ENCODE results near the gene F10.
"Not testable (repeated sequence)": the region's sequence is repeated elsewhere in the genome, so short reads cannot be mapped to it uniquely, and the experiment has no call there.

Gene F10

DNA sequence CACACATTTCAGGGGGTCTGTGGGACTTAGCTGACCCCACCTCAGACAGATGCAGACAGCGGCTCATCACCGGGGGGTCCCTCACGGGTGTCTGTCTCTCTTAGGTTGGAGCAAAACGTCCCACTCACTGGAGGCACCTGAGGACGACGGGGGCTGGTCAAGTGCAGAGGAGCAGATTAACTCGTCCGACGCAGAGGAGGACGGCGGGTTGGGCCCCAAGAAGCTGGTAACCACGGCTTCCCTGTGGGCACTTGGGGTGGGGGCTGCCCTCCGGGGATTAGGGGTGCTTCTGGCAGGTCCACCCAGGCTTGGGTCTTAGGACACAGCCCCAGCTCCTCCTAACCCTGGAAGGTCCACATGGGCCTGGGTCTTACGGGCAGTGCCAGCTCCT is 28.2 kb upstream of the F10 start:
- no peaks in the 10 kb centered on the region for H3K9me3 ChIP-seq (ENCODE audit: control insufficient read depth, insufficient read depth, low read depth, low read length)
- peaks cover 13% of the 10 kb centered on the region for H3K4me1 ChIP-seq (ENCODE audit: control insufficient read depth, insufficient read depth, low read length)
- no peak overlapping the region for H3K27ac ChIP-seq (ENCODE audit: low read depth, low read length)
- H3K9ac ChIP-seq (ENCODE audit: low read length) = no peak overlapping the region
- no peak overlapping the region for H3K4me3 ChIP-seq (ENCODE audit: low read depth, low read length)
- no peaks in the 10 kb centered on the region for H3K36me3 ChIP-seq (ENCODE audit: control insufficient read depth, insufficient read depth, low read length)
- H3K27me3 ChIP-seq (ENCODE audit: control insufficient read depth, insufficient read depth, low read length) = no peaks in the 10 kb centered on the region

DNA sequence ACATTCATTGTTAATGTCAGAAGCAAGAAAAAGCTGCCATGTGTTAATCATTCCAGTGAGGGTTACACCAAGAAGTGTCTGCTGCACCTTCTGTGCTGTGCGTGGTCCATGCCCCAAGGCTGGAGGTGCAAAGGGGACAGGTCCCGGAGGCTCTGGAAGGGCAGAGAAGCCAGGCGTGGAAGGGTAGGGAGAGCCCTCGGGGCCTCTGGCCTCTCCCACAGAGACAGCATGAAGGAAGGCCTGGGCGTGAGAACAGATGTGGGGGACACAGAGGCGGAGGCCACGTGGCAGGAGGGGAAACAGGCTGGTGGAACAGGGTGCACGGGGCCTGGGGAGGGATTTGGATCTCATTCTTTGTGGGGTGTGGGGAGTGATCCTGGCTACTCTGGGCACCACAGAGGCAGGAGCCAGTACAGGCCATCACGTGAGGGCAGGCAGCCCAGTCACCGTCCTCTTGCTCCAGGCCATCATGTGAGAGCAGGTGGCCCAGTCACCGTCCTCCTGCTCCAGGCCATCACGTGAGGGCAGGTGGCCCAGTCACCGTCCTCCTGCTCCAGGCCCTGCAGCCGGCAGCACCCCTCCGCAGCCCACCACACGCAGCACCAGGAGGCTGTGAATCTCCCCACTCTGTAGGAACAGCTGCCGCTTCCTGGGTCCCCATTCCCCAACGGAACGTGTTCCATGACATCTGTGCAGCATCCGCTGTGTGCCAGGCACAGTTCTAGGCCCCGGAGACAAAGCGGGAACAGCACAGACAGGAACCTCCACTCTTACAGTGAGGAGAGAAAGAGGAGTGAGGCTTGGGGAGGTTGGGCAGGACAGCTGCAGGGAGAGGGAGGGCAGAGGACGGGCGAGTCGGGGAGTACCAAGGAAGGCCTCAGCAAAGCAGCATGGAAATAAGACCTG is 27.2 kb upstream of the F10 start:
- Histone ChIP-seq H3K9ac (ENCODE audit: low read length) (no peak overlapping the region), H3K27me3 (ENCODE audit: control insufficient read depth, insufficient read depth, low read length) (no peaks in the 10 kb centered on the region), H3K9me3 (ENCODE audit: control insufficient read depth, insufficient read depth, low read depth, low read length) (no peaks in the 10 kb centered on the region), H3K36me3 (ENCODE audit: control insufficient read depth, insufficient read depth, low read length) (no peaks in the 10 kb centered on the region), H3K4me1 (ENCODE audit: control insufficient read depth, insufficient read depth, low read length) (peaks cover 7% of the 10 kb centered on the region; the same call in 1 of the 2 replicates), H3K4me3 (ENCODE audit: low read depth, low read length) (no peak overlapping the region), H3K27ac (ENCODE audit: low read depth, low read length) (no peak overlapping the region)

DNA sequence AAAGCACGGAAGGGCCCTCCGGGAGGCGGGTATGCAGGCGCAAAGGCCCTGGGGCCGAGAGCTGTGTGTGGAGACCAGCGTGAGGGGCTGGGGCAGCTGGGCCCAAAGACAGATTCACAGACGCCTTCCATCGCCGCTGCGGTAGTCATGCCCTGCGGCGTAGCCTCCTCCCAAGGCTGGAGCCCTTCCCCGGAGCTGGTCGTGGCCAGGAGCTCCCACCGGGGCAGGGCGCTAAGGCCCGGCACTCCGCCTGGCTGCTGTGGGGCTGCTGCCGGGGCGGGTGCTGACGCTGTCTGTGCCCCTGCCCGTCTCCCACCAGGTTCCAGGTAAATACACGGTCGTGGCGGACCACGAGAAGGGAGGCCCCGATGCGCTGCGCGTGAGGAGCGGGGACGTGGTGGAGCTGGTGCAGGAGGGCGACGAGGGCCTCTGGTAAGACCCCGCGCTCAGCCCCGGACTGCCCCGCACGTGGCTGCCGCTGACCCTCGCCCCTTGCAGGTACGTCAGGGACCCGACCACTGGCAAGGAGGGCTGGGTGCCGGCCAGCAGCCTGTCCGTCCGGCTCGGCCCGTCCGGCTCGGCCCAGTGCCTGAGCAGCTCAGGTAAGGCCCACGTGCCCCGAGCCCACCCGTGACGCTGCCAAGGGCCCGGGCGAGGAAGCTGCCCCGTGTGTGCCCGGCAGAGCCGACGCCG is 26.4 kb upstream of the F10 start:
- no peaks in the 10 kb centered on the region for H3K27me3 ChIP-seq (ENCODE audit: control insufficient read depth, insufficient read depth, low read length)
- H3K27ac ChIP-seq (ENCODE audit: low read depth, low read length) = no peak overlapping the region; the same call in 1 of the 2 replicates

DNA sequence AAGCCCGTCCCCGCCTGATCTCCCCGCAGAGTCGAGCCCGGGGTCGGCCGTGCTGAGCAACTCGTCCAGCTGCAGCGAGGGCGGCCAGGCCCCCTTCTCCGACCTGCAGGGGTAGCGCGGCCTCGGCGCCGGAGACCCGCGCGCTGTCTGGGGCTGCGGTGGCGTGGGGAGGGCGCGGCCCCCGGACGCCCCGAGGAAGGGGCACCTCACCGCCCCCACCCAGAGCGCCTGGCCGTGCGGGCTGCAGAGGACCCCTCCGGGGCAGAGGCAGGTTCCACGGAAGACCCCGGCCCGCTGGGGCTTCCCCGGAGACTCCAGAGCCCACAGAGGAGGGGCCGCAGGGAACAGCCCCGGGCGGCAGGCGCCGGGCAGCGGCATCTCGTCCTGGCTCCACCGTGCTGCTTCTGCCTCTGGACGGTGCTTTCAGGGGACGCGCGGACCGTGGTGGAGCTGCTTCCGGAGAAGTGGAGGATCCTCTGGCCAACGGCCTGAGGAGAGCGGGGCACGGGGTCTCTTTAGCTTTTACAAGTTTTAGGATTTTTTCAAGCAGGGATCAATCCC is 25.8 kb upstream of the F10 start:
- no peaks in the 10 kb centered on the region for H3K36me3 ChIP-seq (ENCODE audit: control insufficient read depth, insufficient read depth, low read length)
- H3K4me1 ChIP-seq (ENCODE audit: control insufficient read depth, insufficient read depth, low read length) = no peaks in the 10 kb centered on the region
- H3K4me3 ChIP-seq (ENCODE audit: low read depth, low read length) = no peak overlapping the region
- H3K27me3 ChIP-seq (ENCODE audit: control insufficient read depth, insufficient read depth, low read length) = no peaks in the 10 kb centered on the region
- H3K9me3 ChIP-seq (ENCODE audit: control insufficient read depth, insufficient read depth, low read depth, low read length) = no peaks in the 10 kb centered on the region
- no peak overlapping the region for H3K27ac ChIP-seq (ENCODE audit: low read depth, low read length)
- H3K9ac ChIP-seq (ENCODE audit: low read length) = no peak overlapping the region

More for the DNA sequence above, 26.4 kb upstream of the F10 start:
- H3K4me3 ChIP-seq (ENCODE audit: low read depth, low read length) = no peak overlapping the region
- H3K36me3 ChIP-seq (ENCODE audit: control insufficient read depth, insufficient read depth, low read length) = no peaks in the 10 kb centered on the region
- no peak overlapping the region for H3K9ac ChIP-seq (ENCODE audit: low read length)
- no peaks in the 10 kb centered on the region for H3K9me3 ChIP-seq (ENCODE audit: control insufficient read depth, insufficient read depth, low read depth, low read length)
- no peaks in the 10 kb centered on the region for H3K4me1 ChIP-seq (ENCODE audit: control insufficient read depth, insufficient read depth, low read length)

DNA sequence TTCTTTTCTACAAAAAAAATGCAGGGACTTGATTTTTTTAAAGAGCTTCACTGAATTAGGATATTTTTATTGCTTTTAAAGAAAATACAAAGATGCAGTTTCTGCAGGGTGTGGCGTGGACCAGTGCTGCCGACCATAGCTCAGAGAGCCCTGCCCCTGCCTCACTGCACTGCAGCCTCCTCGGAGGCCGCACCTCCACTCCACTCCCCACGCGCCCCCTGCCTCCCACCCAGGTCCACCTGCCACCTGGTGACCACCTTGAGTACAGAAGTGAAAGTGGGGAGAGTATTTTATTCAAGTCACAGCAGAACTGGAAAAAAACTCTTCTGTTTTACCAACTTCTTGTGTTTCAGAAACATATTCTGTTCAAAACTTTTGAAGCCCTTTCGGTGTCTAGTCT is 24.9 kb upstream of the F10 start:
- Histone ChIP-seq H3K9me3 (ENCODE audit: control insufficient read depth, insufficient read depth, low read depth, low read length) (no peaks in the 10 kb centered on the region), H3K9ac (ENCODE audit: low read length) (no peak overlapping the region), H3K27me3 (ENCODE audit: control insufficient read depth, insufficient read depth, low read length) (no peaks in the 10 kb centered on the region)

DNA sequence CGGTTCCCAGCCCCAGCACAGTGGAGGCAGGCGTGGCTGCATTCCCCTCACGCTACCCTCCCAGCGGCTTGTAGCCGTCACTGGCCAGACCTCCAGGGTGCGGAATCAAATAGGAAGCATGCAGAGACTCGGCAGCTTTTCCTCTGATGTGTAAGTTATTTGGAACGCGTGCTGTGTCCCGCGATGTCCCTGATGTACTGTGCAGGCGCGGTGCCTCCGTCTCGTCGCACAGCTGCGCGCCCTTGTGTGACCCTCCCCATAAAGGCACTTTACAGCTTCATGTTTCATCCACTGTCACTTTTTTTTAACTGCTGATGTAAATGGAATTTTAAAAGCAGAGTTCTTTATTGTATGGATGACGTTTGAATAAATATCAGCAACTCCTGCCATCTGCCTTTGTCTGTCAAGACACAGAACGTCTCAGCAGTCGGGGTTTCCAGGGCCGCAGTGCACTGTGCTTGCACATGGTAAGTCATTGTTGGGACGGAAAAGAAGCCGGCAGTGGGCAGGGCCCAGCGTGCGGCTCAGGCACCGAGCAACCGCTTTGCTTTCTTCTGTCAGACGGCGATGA is 24.4 kb upstream of the F10 start:
- no peaks in the 10 kb centered on the region for H3K27me3 ChIP-seq (ENCODE audit: control insufficient read depth, insufficient read depth, low read length)
- H3K27ac ChIP-seq (ENCODE audit: low read depth, low read length) = no peak overlapping the region
- no peak overlapping the region for H3K9ac ChIP-seq (ENCODE audit: low read length)
- H3K4me1 ChIP-seq (ENCODE audit: control insufficient read depth, insufficient read depth, low read length) = no peaks in the 10 kb centered on the region
- no peaks in the 10 kb centered on the region for H3K36me3 ChIP-seq (ENCODE audit: control insufficient read depth, insufficient read depth, low read length)
- H3K4me3 ChIP-seq (ENCODE audit: low read depth, low read length) = no peak overlapping the region
- no peaks in the 10 kb centered on the region for H3K9me3 ChIP-seq (ENCODE audit: control insufficient read depth, insufficient read depth, low read depth, low read length)

More for the DNA sequence above, 24.9 kb upstream of the F10 start:
- no peak overlapping the region for H3K4me3 ChIP-seq (ENCODE audit: low read depth, low read length)
- no peak overlapping the region for H3K27ac ChIP-seq (ENCODE audit: low read depth, low read length)
- no peaks in the 10 kb centered on the region for H3K4me1 ChIP-seq (ENCODE audit: control insufficient read depth, insufficient read depth, low read length)
- H3K36me3 ChIP-seq (ENCODE audit: control insufficient read depth, insufficient read depth, low read length) = no peaks in the 10 kb centered on the region

DNA sequence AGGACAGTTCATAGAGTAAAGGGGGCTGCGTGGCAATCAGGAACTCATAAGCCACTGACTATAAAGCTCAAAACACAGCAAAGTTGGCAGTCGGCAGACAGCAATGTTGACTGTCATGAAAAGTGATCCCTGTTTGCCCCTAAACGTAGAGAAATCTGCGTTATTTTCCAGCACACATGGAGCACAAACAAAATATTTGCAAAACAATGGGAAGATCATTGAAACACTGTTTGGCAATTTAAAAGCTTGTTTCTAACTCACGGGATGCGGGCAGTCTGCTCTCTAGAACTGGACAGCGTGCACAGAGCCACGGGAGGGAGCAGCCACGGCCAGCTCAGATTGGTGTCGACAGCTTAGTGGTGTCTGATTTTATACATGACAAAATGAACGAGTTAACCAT is 23.5 kb upstream of the F10 start:
- Histone ChIP-seq H3K9me3 (ENCODE audit: control insufficient read depth, insufficient read depth, low read depth, low read length) (no peaks in the 10 kb centered on the region), H3K4me3 (ENCODE audit: low read depth, low read length) (no peak overlapping the region), H3K36me3 (ENCODE audit: control insufficient read depth, insufficient read depth, low read length) (no peaks in the 10 kb centered on the region), H3K27me3 (ENCODE audit: control insufficient read depth, insufficient read depth, low read length) (no peaks in the 10 kb centered on the region), H3K27ac (ENCODE audit: low read depth, low read length) (no peak overlapping the region), H3K4me1 (ENCODE audit: control insufficient read depth, insufficient read depth, low read length) (no peaks in the 10 kb centered on the region), H3K9ac (ENCODE audit: low read length) (no peak overlapping the region)

DNA sequence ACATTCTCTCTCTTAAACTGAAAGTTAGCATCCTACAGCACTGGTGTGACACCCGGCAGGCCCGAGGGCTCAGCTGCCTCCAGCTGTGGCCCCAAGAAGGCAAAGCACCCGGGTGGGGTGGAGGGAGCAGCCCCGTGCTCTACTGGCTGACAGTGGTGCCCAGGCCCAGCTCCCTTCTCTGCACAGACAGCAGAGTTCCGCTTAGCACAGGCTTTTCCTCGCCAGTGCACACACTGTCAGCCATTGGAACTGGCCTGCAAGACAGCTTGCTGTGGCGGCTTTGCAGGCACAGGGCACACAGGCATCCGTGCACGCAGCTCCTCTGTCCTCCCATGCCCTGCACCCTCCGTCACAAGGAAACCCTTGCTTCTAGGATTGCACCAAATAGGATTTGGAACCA is 20.3 kb upstream of the F10 start:
- not testable (repeated sequence) for H3K9ac ChIP-seq (ENCODE audit: low read length); H3K27ac ChIP-seq (ENCODE audit: low read depth, low read length); H3K36me3 ChIP-seq (ENCODE audit: control insufficient read depth, insufficient read depth, low read length); H3K9me3 ChIP-seq (ENCODE audit: control insufficient read depth, insufficient read depth, low read depth, low read length); H3K4me3 ChIP-seq (ENCODE audit: low read depth, low read length); H3K4me1 ChIP-seq (ENCODE audit: control insufficient read depth, insufficient read depth, low read length); H3K27me3 ChIP-seq (ENCODE audit: control insufficient read depth, insufficient read depth, low read length)

DNA sequence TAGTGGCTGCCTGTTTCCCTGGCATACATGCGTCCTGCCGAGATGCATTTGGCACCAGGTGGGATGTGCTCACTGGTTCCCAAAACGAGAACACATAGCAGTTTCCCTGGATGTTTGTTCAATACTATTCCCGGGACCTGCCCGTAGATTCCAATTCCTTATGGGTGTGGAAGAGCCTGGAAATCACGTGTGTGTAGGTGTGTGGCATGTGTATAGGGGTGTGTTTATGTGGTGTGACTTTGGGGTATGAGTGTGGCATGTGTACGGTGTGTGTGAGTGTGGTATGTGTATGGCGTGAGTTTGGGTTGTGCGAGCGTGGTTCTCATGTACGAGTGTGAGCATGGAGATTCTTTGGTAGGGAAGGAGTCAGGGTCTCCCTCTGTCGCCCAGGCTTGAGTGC is 19.9 kb upstream of the F10 start:
- H3K36me3 ChIP-seq (ENCODE audit: control insufficient read depth, insufficient read depth, low read length) = no peaks in the 10 kb centered on the region
- no peak overlapping the region for H3K27ac ChIP-seq (ENCODE audit: low read depth, low read length)
- no peaks in the 10 kb centered on the region for H3K9me3 ChIP-seq (ENCODE audit: control insufficient read depth, insufficient read depth, low read depth, low read length)
- H3K4me3 ChIP-seq (ENCODE audit: low read depth, low read length) = no peak overlapping the region
- peaks cover 9% of the 10 kb centered on the region for H3K4me1 ChIP-seq (ENCODE audit: control insufficient read depth, insufficient read depth, low read length)
- H3K9ac ChIP-seq (ENCODE audit: low read length) = no peak overlapping the region
- no peaks in the 10 kb centered on the region for H3K27me3 ChIP-seq (ENCODE audit: control insufficient read depth, insufficient read depth, low read length)

DNA sequence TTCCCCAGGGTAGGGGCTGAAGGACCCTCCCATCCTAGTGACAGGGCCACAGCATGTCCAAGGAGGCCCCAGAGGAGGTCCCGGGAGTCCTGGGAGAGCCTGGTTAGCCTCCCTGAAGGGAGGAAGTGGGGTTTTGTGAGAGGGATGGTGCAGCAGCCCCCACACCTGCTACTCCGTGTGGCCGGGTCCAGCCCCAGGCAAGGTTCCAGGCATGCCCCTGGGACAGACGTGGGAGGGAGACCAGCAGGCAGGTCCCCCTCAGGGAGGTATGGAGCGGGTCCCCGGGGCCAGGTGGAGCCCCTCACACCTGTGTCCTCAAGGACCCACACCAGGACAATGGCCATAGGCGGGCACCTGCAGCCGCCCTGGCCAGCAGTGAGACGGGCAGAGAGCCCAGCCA is 19.0 kb upstream of the F10 start:
- no peaks in the 10 kb centered on the region for H3K36me3 ChIP-seq (ENCODE audit: control insufficient read depth, insufficient read depth, low read length)
- H3K27ac ChIP-seq (ENCODE audit: low read depth, low read length) = no peak overlapping the region
- H3K9me3 ChIP-seq (ENCODE audit: control insufficient read depth, insufficient read depth, low read depth, low read length) = no peaks in the 10 kb centered on the region
- H3K27me3 ChIP-seq (ENCODE audit: control insufficient read depth, insufficient read depth, low read length) = no peaks in the 10 kb centered on the region
- H3K4me3 ChIP-seq (ENCODE audit: low read depth, low read length) = no peak overlapping the region
- no peak overlapping the region for H3K9ac ChIP-seq (ENCODE audit: low read length)
- H3K4me1 ChIP-seq (ENCODE audit: control insufficient read depth, insufficient read depth, low read length) = peaks cover 9% of the 10 kb centered on the region

Measured in HUES6 (cell line).